ENCODE data around the gene TTC9.

The TTC9 gene

DNA sequence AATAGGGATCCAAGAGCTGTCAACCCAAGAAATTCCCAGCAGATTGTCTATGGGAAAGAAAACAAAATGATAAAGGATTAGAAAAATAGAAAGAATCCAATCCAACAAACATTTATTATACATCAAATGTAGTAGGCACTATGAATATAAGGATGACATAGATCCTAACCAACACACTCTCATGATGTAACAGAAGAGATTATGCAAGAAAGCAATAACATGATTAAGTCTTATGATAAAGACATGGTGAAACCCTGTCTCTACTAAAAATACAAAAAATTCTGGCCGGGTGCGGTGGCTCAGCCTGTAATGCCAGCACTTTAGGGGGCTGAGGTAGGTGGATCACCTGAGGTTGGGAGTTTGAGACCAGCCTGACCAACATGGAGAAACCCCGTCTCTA, 44.0 kb upstream of the TTC9 start:
- H3K36me3 ChIP-seq (ENCODE audit: control insufficient read depth, low read length), result peaks cover 45% of the 10 kb centered on the region
- H3K9me2 ChIP-seq (replicated peaks; ENCODE audit: control insufficient read depth, low read length), result no peaks in the 10 kb centered on the region
- no peak overlapping the region for H3K4me2 ChIP-seq (ENCODE audit: low read length)
- TF ChIP-seq EZH2phosphoT487 (IDR thresholded peaks at IDR 0.05; ENCODE audit: borderline replicate concordance, low read length), result no peak
- TF ChIP-seq, protein P1, sequence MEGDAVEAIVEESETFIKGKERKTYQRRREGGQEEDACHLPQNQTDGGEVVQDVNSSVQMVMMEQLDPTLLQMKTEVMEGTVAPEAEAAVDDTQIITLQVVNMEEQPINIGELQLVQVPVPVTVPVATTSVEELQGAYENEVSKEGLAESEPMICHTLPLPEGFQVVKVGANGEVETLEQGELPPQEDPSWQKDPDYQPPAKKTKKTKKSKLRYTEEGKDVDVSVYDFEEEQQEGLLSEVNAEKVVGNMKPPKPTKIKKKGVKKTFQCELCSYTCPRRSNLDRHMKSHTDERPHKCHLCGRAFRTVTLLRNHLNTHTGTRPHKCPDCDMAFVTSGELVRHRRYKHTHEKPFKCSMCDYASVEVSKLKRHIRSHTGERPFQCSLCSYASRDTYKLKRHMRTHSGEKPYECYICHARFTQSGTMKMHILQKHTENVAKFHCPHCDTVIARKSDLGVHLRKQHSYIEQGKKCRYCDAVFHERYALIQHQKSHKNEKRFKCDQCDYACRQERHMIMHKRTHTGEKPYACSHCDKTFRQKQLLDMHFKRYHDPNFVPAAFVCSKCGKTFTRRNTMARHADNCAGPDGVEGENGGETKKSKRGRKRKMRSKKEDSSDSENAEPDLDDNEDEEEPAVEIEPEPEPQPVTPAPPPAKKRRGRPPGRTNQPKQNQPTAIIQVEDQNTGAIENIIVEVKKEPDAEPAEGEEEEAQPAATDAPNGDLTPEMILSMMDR (IDR thresholded peaks at IDR 0.05; ENCODE audit: low read depth, low read length, poor library complexity, severe bottlenecking), result no peak
- H3K4me3 ChIP-seq (ENCODE audit: low read length), result no peak overlapping the region
- H4K20me1 ChIP-seq (ENCODE audit: control insufficient read depth, insufficient read depth, low read depth, low read length), result no peaks in the 10 kb centered on the region
- no peaks in the 10 kb centered on the region for H3K27me3 ChIP-seq (ENCODE audit: control insufficient read depth, low read length)
- H3K4me1 ChIP-seq (ENCODE audit: control insufficient read depth, low read length), result peaks cover 32% of the 10 kb centered on the region
- H3F3A ChIP-seq (ENCODE audit: control insufficient read depth, insufficient read depth), result peaks cover 3% of the 10 kb centered on the region; the same call in 1 of the 2 replicates
- H3K9me3 ChIP-seq (ENCODE audit: control insufficient read depth, insufficient read depth, low read length), result no peaks in the 10 kb centered on the region
- peaks cover 58% of the 10 kb centered on the region for H3K79me2 ChIP-seq (ENCODE audit: control insufficient read depth, low read length)
- H3K27ac ChIP-seq (ENCODE audit: low read depth, low read length), result no peak overlapping the region

DNA sequence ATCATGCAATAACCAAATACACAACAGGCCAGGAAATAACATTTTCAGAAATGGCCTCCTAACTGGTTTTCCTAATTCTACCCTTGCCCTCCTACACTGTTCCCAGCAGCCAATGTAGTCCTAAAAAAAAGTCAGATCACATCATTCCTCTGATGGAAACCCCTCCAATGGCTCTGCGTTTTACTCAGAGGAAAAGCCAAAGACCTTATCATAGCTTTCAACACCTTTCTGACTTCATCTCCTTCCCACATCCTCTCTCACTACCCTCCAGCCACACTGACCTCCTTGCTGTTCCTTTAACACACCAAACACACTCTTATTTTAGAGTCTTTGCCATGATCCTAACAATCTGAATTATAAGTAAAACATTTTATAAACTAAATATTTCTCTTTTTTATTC, 42.4 kb upstream of the TTC9 start:
- Histone ChIP-seq H3K4me2 (ENCODE audit: low read length) (peak overlapping the region; percentile 92), H4K20me1 (ENCODE audit: control insufficient read depth, insufficient read depth, low read depth, low read length) (no peaks in the 10 kb centered on the region), H3K9me3 (ENCODE audit: control insufficient read depth, insufficient read depth, low read length) (no peaks in the 10 kb centered on the region), H3F3A (ENCODE audit: control insufficient read depth, insufficient read depth) (peaks cover 8% of the 10 kb centered on the region; the same call in 1 of the 2 replicates), H3K4me3 (ENCODE audit: low read length) (peak overlapping the region; percentile 97), H3K36me3 (ENCODE audit: control insufficient read depth, low read length) (peaks cover 29% of the 10 kb centered on the region), H3K27ac (ENCODE audit: low read depth, low read length) (no peak overlapping the region), H3K79me2 (ENCODE audit: control insufficient read depth, low read length) (peaks cover 58% of the 10 kb centered on the region), H3K4me1 (ENCODE audit: control insufficient read depth, low read length) (peaks cover 32% of the 10 kb centered on the region), H3K27me3 (ENCODE audit: control insufficient read depth, low read length) (no peaks in the 10 kb centered on the region), H3K9me2 (replicated peaks; ENCODE audit: control insufficient read depth, low read length) (no peaks in the 10 kb centered on the region)
- TF ChIP-seq, protein P1 (IDR thresholded peaks at IDR 0.05; ENCODE audit: low read depth, low read length, poor library complexity, severe bottlenecking), result no peak
- TF ChIP-seq EZH2phosphoT487 (IDR thresholded peaks at IDR 0.05; ENCODE audit: borderline replicate concordance, low read length), result no peak

GRCh38 chr14:70600382-70601157, 41.1 kb upstream of the TTC9 start, which contains the start of gene MED6:
Gene MED6 (minus strand): TSS chr14:70600655. CDS start chr14:70600637, 18 bp downstream.
- H4K20me1 ChIP-seq (ENCODE audit: control insufficient read depth, insufficient read depth, low read depth, low read length), result no peaks in the 10 kb centered on the region
- no peaks in the 10 kb centered on the region for H3K9me3 ChIP-seq (ENCODE audit: control insufficient read depth, insufficient read depth, low read length)
- H3K36me3 ChIP-seq (ENCODE audit: control insufficient read depth, low read length), result peaks cover 16% of the 10 kb centered on the region
- H3K27me3 ChIP-seq (ENCODE audit: control insufficient read depth, low read length), result no peaks in the 10 kb centered on the region
- peaks cover 32% of the 10 kb centered on the region for H3K4me1 ChIP-seq (ENCODE audit: control insufficient read depth, low read length)
- peak within 1 kb of the TSS; percentile 45 for H3K27ac ChIP-seq (ENCODE audit: low read depth, low read length)
- peaks cover 9% of the 10 kb centered on the region; the same call in 1 of the 2 replicates for H3F3A ChIP-seq (ENCODE audit: control insufficient read depth, insufficient read depth)
- H3K9me2 ChIP-seq (replicated peaks; ENCODE audit: control insufficient read depth, low read length), result no peaks in the 10 kb centered on the region
- TF ChIP-seq, protein P1 (IDR thresholded peaks at IDR 0.05; ENCODE audit: low read depth, low read length, poor library complexity, severe bottlenecking), result no peak
- no peak for TF ChIP-seq EZH2phosphoT487 (IDR thresholded peaks at IDR 0.05; ENCODE audit: borderline replicate concordance, low read length)
- H3K4me3 ChIP-seq (ENCODE audit: low read length), result peak within 1 kb of the TSS; percentile 97
- H3K79me2 ChIP-seq (ENCODE audit: control insufficient read depth, low read length), result peaks cover 49% of the 10 kb centered on the region
- peak within 1 kb of the TSS; percentile 92 for H3K4me2 ChIP-seq (ENCODE audit: low read length)
